ENCODE data around the gene FHOD1. TPM values are rescaled to one million over a fixed set of nuclear protein-coding genes. Genes with fewer than 3 reads are reported as not detected.
A peak's percentile ranks its signal among the peaks of the same experiment; 100 is the strongest.

Gene FHOD1
- total RNA-seq, 1 donor from 2014 or later, result 119 TPM

DNA sequence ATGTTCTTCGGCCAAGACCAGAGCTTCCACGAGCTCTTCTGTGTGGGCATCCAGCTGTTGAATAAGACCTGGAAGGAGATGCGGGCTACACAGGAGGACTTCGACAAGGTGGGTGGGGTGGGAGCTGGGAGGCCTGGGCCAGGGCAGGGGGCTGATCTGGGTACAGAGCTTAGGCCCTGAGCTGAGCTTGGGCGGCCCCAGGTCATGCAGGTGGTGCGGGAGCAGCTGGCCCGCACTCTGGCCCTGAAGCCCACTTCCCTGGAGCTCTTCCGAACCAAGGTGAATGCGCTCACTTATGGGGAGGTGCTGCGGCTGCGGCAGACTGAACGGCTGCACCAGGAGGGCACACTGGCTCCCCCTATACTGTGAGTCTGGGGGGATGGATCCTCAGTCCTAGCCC is 44.9 kb downstream of the FHOD1 start:
- H3K4me1 Mint-ChIP-seq (ENCODE audit: low read depth), result no peaks in the 10 kb centered on the region
- no peaks in the 10 kb centered on the region for H3K9me3 Mint-ChIP-seq
- no peak overlapping the region for H3K4me3 Mint-ChIP-seq
- no peak for DNase-seq (ENCODE audit: low spot score)
- no peaks in the 10 kb centered on the region for H3K27me3 Mint-ChIP-seq (ENCODE audit: insufficient read depth)
- intact Hi-C loops (cut with micrococcal nuclease), result no loop called here
- H3K27ac Mint-ChIP-seq, result no peak overlapping the region
- peaks cover 16% of the 10 kb centered on the region for H3K36me3 Mint-ChIP-seq (ENCODE audit: low read depth)

DNA sequence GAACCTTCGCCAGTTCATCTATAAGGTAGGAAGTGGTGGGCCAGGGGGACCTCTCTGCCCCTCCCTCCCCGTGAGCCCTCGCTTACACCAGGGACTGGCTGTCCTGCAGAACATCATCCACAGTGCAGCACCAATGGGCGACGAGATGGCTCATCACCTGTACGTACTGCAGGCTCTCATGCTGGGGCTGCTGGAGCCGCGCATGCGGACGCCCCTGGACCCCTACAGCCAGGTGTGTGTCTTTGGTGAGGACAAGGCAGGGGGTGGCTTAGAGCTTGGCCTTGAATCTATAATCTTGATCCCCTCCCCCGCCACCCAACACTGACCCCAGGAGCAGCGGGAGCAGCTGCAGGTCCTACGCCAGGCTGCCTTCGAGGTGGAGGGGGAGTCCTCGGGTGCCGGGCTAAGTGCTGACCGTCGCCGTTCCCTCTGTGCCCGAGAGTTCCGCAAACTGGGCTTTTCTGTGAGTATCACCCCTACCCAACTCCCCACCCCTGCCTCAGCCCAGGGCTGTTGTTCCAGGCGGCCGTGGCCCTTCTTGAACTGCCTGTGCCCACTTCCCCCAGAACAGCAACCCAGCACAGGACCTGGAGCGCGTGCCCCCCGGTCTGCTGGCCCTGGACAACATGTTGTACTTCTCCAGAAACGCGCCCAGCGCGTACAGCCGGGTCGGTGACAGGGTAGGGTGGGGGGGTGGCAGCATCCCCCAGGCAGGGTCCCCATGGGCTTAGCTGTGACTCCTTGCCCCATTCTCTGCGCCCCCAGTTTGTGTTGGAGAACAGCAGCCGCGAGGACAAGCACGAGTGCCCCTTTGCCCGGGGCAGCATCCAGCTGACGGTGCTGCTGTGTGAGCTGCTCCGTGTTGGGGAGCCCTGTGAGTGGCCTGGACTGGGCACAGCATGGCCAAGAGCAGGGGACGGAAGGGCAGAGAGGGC is 45.6 kb downstream of the FHOD1 start:
- Mint-ChIP-seq H3K36me3 (ENCODE audit: low read depth) (peaks cover 20% of the 10 kb centered on the region), H3K27ac (no peak overlapping the region), H3K4me1 (ENCODE audit: low read depth) (peaks cover 3% of the 10 kb centered on the region), H3K4me3 (no peak overlapping the region), H3K27me3 (ENCODE audit: insufficient read depth) (no peaks in the 10 kb centered on the region), H3K9me3 (no peaks in the 10 kb centered on the region)
- intact Hi-C loops (cut with micrococcal nuclease), result no loop called here
- DNase-seq (ENCODE audit: low spot score), result no peak

DNA sequence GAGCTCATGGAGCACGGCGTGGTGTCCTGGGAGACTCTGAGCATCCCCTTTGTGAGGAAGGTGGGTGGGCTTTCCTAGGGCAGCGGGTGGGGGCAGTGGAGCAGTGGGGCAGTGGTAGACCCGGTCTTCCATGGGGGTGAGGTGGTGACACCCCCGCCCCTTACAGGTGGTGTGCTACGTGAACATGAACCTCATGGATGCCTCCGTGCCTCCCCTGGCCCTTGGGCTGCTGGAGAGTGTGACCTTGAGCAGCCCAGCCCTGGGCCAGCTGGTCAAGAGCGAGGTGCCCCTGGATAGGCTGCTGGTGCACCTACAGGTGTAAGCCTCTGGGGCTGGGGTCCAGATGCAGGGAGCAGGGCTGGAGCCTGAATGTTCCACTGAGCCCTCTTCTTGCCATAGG is 46.8 kb downstream of the FHOD1 start:
- Mint-ChIP-seq H3K9me3 (no peaks in the 10 kb centered on the region), H3K36me3 (ENCODE audit: low read depth) (peaks cover 25% of the 10 kb centered on the region), H3K4me3 (no peak overlapping the region), H3K27me3 (ENCODE audit: insufficient read depth) (no peaks in the 10 kb centered on the region), H3K4me1 (ENCODE audit: low read depth) (peaks cover 15% of the 10 kb centered on the region), H3K27ac (no peak overlapping the region)
- DNase-seq (ENCODE audit: low spot score), result no peak
- intact Hi-C loops (cut with micrococcal nuclease), result no loop called here

DNA sequence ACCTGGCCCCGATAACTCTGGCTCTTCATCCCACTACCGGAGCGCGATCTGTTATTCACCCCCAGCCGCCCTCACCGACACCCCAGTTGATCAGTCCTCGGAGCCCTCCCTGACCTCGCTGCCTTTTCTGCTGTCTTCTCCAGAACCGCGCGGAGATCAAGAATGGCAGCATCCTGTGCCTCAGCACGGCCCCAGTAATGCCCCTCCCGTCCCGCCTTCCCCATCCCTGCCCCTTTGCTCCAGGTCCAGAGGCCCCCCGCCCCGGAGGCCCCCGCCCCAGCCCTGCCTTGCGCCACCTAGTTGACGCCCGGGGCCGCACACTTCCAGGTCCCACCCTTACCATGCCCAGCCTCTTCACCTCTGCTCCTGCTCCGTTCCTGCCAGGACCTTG is 47.5 kb downstream of the FHOD1 start:
- Mint-ChIP-seq H3K27me3 (ENCODE audit: insufficient read depth) (no peaks in the 10 kb centered on the region), H3K4me3 (no peak overlapping the region), H3K9me3 (no peaks in the 10 kb centered on the region), H3K4me1 (ENCODE audit: low read depth) (peaks cover 18% of the 10 kb centered on the region), H3K27ac (no peak overlapping the region), H3K36me3 (ENCODE audit: low read depth) (peaks cover 31% of the 10 kb centered on the region)
- DNase-seq (ENCODE audit: low spot score), result no peak
- intact Hi-C loops (cut with micrococcal nuclease), result no loop called here

DNA sequence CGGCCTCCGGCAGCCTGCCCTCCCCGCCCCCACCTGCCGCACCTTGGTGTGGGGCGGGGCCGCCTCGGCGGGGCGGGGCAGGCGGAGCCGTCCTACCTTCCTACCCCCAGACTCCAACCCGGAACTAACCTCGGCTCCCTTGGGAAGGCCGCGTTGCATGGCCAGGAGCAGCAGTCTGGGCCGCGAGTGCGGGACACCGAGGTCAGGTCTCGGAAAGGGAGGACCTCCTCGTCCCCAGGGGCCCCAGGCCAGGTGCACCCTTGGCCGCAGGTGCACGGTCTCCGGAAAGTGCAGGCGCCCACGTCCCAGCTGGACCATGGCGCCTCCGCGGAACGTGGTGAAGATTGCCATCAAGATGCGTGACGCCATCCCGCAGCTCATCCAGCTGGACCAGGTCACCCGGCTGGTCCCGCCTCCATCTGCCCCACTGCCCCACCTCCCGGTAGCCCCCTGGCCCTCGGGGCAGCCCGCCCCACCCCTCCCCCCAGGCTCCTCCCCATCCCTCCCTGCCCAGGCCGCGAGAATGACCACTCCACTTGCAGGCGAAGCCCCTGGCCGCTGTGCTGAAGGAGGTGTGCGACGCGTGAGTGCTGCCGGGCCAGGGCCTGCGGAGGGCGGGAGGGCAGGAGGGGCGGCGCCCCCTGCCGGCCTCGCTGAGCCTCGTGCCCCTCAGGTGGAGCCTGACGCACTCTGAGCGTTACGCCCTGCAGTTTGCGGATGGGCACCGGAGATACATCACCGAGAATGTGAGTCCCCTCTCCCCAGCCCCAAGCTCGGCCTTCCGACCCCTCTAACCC is 48.1 kb downstream of the FHOD1 start, which contains the start of gene ELMO3:
Gene ELMO3, plus strand, starts transcription at position 121 of the 797 bp plus-strand sequence. Its CDS starts 196 bp downstream, at position 317.
- peaks cover 22% of the 10 kb centered on the region for H3K4me1 Mint-ChIP-seq (ENCODE audit: low read depth)
- DNase-seq (ENCODE audit: low spot score), result no peak
- H3K27me3 Mint-ChIP-seq (ENCODE audit: insufficient read depth), result no peaks in the 10 kb centered on the region
- no peaks in the 10 kb centered on the region for H3K9me3 Mint-ChIP-seq
- H3K27ac Mint-ChIP-seq, result no peak within 1 kb of the TSS
- H3K36me3 Mint-ChIP-seq (ENCODE audit: low read depth), result peaks cover 35% of the 10 kb centered on the region
- H3K4me3 Mint-ChIP-seq, result no peak within 1 kb of the TSS
- intact Hi-C loops (cut with micrococcal nuclease), result no loop called here

DNA sequence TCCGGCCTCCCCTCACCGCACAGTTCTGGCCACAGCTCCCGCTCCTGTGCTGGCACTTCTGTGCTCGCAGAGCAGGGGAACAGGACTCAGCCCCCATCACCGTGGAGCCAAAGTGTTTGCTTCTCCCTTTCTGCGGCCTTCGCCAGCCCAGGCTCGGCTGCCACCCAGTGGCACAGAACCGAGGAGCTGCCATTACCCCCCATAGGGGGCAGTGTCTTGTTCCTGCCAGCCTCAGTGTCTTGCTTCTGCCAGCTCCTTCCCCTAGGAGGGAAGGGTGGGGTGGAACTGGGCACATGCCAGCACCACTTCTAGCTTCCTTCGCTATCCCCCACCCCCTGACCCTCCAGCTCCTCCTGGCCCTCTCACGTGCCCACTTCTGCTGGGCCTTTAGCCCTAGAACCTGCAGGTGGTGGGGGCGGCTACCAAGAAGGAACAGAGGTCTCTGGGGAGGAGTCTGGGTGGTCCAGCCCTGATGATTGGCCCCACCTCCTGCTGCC is 49.0 kb downstream of the FHOD1 start:
- Mint-ChIP-seq H3K4me1 (ENCODE audit: low read depth) (peaks cover 31% of the 10 kb centered on the region), H3K4me3 (no peak overlapping the region), H3K27ac (no peak overlapping the region), H3K27me3 (ENCODE audit: insufficient read depth) (no peaks in the 10 kb centered on the region), H3K36me3 (ENCODE audit: low read depth) (peaks cover 41% of the 10 kb centered on the region), H3K9me3 (no peaks in the 10 kb centered on the region)
- no peak for DNase-seq (ENCODE audit: low spot score)
- intact Hi-C loops (cut with micrococcal nuclease), result no loop called here

DNA sequence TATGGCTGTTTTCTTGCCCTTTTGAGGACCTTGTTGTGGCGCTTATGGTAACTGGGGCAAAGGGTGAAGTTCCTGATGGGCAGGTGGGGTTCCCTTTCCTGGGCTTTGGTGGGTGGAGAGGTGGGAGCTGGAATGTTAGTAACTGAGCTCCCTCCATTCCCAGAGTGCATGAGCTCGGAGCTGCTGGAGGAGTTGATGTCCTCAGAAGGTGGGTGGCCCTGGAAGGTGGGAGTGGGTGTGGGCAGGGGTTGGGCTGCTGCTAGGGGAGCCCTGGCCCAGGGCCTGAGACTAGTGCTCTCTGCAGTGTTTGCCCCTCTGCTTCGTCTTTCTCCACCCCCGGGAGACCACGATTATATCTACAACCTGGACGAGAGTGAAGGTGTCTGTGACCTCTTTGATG is 49.6 kb downstream of the FHOD1 start:
- no peaks in the 10 kb centered on the region for H3K27me3 Mint-ChIP-seq (ENCODE audit: insufficient read depth)
- H3K9me3 Mint-ChIP-seq, result no peaks in the 10 kb centered on the region
- H3K36me3 Mint-ChIP-seq (ENCODE audit: low read depth), result peaks cover 43% of the 10 kb centered on the region
- H3K4me3 Mint-ChIP-seq, result no peak overlapping the region
- peaks cover 37% of the 10 kb centered on the region for H3K4me1 Mint-ChIP-seq (ENCODE audit: low read depth)
- DNase-seq (ENCODE audit: low spot score), result no peak
- intact Hi-C loops (cut with micrococcal nuclease), result no loop called here
- no peak overlapping the region for H3K27ac Mint-ChIP-seq

DNA sequence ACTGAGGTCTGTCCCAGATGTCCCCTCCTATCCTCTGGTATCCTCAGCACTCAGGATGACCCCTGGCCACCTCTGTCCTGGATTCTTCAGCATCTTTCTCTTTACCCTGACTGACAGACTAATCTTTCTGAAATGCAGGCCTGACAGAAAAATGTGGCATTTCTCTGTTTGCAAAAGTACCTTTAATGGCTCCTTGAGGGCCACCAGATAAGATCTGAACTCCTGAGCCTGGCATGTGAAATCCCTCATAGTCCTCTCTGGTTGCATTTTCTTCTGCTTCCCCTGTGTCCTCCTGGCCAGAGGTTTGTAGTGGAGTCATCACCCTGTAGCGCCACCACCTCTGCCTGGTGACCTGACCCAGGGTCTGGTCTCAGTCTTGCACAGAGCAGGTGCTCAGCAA is 50.4 kb downstream of the FHOD1 start:
- Mint-ChIP-seq H3K27me3 (ENCODE audit: insufficient read depth) (no peaks in the 10 kb centered on the region), H3K36me3 (ENCODE audit: low read depth) (peaks cover 46% of the 10 kb centered on the region), H3K4me1 (ENCODE audit: low read depth) (peaks cover 40% of the 10 kb centered on the region), H3K27ac (peak overlapping the region; percentile 18), H3K4me3 (peak overlapping the region; percentile 19), H3K9me3 (no peaks in the 10 kb centered on the region)
- intact Hi-C loops (cut with micrococcal nuclease), result no loop called here
- no peak for DNase-seq (ENCODE audit: low spot score)

DNA sequence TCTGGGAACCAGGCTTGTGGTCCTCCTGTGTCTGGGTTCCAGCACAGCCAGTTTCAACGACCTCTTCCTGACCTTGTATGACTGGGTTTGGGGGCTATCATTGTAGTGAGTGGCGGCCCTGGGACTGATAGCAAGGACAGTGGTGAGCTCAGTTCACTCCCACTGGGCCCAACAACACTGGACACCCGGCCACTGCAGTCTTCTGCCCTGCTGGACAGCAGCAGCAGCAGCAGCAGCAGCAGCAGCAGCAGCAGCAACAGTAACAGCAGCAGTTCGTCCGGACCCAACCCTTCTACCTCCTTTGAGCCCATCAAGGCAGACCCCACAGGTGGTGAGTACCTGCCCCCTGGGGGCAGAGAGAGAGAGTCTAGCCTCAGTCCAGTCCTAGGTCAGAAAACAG is 51.6 kb downstream of the FHOD1 start:
- no peak overlapping the region for H3K27ac Mint-ChIP-seq
- peaks cover 51% of the 10 kb centered on the region for H3K4me1 Mint-ChIP-seq (ENCODE audit: low read depth)
- H3K4me3 Mint-ChIP-seq, result peak overlapping the region; percentile 41
- H3K27me3 Mint-ChIP-seq (ENCODE audit: insufficient read depth), result no peaks in the 10 kb centered on the region
- peaks cover 46% of the 10 kb centered on the region for H3K36me3 Mint-ChIP-seq (ENCODE audit: low read depth)
- intact Hi-C loops (cut with micrococcal nuclease), result no loop called here
- no peaks in the 10 kb centered on the region for H3K9me3 Mint-ChIP-seq
- no peak for DNase-seq (ENCODE audit: low spot score)

DNA sequence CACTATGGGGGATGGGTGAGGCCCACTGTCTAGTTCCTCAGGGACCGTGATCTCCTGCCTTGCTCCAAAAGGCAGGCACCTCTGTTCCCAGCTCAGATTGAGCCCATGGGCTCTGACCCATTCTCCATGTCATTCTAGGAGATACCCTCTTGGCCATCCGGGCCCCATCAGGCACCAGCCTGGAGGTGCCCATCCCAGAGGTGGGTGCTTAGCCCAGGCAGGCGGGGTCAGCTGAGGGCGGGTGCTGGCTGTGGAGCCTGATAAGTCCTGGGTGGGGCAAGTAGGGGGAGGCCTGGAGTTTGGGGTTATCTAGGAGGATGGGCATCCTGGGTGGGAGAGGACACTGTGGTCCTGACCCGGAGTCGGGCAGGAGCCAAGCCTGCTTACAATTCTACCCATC is 53.0 kb downstream of the FHOD1 start:
- intact Hi-C loops (cut with micrococcal nuclease), result loop anchor here (5.0 kb wide), 1 partner anchor 118 kb away; no protein-coding TSS in a partner anchor
- Mint-ChIP-seq H3K27me3 (ENCODE audit: insufficient read depth) (no peaks in the 10 kb centered on the region), H3K4me1 (ENCODE audit: low read depth) (peaks cover 51% of the 10 kb centered on the region), H3K36me3 (ENCODE audit: low read depth) (peaks cover 38% of the 10 kb centered on the region), H3K27ac (peak overlapping the region; percentile 48), H3K9me3 (no peaks in the 10 kb centered on the region), H3K4me3 (peak overlapping the region; percentile 95)
- DNase-seq (ENCODE audit: low spot score), result no peak

DNA sequence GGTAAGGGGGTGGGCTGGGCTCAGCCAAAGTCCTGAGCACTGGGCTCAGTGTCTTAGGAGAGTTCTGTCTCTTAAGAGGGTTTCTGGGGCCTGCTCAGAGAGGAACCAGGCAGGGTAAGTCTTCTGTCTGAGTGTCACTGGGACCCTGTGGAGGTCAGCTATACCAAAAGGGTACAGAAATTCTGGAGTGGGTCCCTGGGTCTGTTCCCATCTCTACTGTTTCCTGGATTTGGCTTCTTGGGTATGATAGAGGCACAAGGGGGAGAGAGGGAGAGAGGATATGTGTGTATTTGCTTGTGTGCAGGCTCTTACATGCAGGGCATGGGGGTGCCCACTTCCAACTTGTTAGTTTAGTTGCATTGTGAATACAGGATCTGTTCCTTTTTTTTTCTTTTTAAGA is 53.7 kb downstream of the FHOD1 start:
- H3K27ac Mint-ChIP-seq, result peak overlapping the region; percentile 48
- peaks cover 51% of the 10 kb centered on the region for H3K4me1 Mint-ChIP-seq (ENCODE audit: low read depth)
- intact Hi-C loops (cut with micrococcal nuclease), result loop anchor here (5.0 kb wide), 1 partner anchor 119 kb away; no protein-coding TSS in a partner anchor
- no peak for DNase-seq (ENCODE audit: low spot score)
- no peaks in the 10 kb centered on the region for H3K9me3 Mint-ChIP-seq
- peak overlapping the region; percentile 95 for H3K4me3 Mint-ChIP-seq
- H3K36me3 Mint-ChIP-seq (ENCODE audit: low read depth), result peaks cover 38% of the 10 kb centered on the region
- no peaks in the 10 kb centered on the region for H3K27me3 Mint-ChIP-seq (ENCODE audit: insufficient read depth)

DNA sequence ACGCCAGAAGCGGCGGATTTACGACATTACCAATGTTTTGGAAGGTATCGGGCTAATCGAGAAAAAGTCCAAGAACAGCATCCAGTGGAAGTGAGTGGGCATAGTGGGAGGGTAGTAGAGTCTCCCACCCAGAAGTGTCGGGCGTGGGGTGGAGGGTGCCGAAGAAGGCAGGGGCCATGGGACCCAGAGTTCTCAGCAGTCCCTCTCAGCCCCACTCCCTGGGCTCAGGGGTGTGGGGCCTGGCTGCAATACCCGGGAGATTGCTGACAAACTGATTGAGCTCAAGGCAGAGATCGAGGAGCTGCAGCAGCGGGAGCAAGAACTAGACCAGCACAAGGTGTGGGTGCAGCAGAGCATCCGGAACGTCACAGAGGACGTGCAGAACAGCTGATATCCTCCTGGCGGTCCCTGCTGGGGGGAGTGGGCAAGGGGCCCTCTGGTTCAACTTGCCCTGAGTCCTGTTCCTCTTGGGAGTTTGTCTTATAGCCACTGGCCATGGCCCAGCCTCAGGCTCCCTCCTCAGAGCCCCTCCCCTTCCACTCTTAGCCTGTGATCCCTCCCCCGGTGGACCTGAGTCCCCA is 54.4 kb downstream of the FHOD1 start:
- Mint-ChIP-seq H3K4me1 (ENCODE audit: low read depth) (peaks cover 51% of the 10 kb centered on the region), H3K27me3 (ENCODE audit: insufficient read depth) (no peaks in the 10 kb centered on the region)

More for the DNA sequence above, 54.4 kb downstream of the FHOD1 start:
- Mint-ChIP-seq H3K36me3 (ENCODE audit: low read depth) (peaks cover 36% of the 10 kb centered on the region), H3K4me3 (peak overlapping the region; percentile 95), H3K27ac (peak overlapping the region; percentile 73), H3K9me3 (no peaks in the 10 kb centered on the region)
- no peak for DNase-seq (ENCODE audit: low spot score)
- intact Hi-C loops (cut with micrococcal nuclease), result loop anchor here (1.0 to 5.0 kb wide), 5 partner anchors 10 to 164 kb away; partner anchors contain the start of genes CBFB, FHOD1 and MATCAP1

All from activated T-helper 1 cell treated with anti-CD3 and anti-CD28 coated beads, Interleukin-12 subunit alpha, Interleukin-12 subunit beta, Interleukin-2, Interleukin-4 antibody, amounts not matched to agents 30 ng/mL and 10 ng/mL and 1 ng/mL, durations not matched to agents 14 hours and 24 hours and 36 hours (primary cell).